MM.1S (cell line): Measurements from ENCODE around the gene SFMBT1.

Experiments
- DNase-seq: peaks from one replicate; pipeline ENCODE4 v3.0.0-alpha.2; 2015
- H2AFZ ChIP-seq: fragments of 300-600 bp; sonication (generic); 2 replicates; pipeline ENCODE4 v1.6.0; 2016; ENCODE audit warnings: antibody characterized with exemption, low read length
- H3F3A ChIP-seq: fragments of 300-600 bp; sonication (generic); 2 replicates; pipeline ENCODE4 v1.6.1; 2016; ENCODE audit warnings: mild to moderate bottlenecking, antibody characterized with exemption, low read length, moderate library complexity, mixed read lengths; ENCODE audit not compliant: insufficient read depth
- H3K27ac ChIP-seq: fragments of 300-600 bp; sonication (generic); 2 replicates; pipeline ENCODE4 v1.5.1; 2016; ENCODE audit warnings: mild to moderate bottlenecking, low read length
- H3K27me3 ChIP-seq: fragments of 300-600 bp; sonication (generic); replicated peaks from 2 replicates; pipeline ENCODE4 v1.6.0; 2016; ENCODE audit warnings: low read length; ENCODE audit not compliant: insufficient read depth
- H3K36me3 ChIP-seq: fragments of 300-600 bp; sonication (generic); replicated peaks from 2 replicates; pipeline ENCODE4 v1.6.1; 2016; ENCODE audit warnings: mild to moderate bottlenecking, low read length, mixed read lengths; ENCODE audit not compliant: insufficient read depth
- H3K4me1 ChIP-seq: fragments of 300-600 bp; sonication (generic); 2 replicates; pipeline ENCODE4 v1.6.1; 2016; ENCODE audit warnings: low read length, mixed read lengths
- H3K4me2 ChIP-seq: fragments of 300-600 bp; sonication (generic); 2 replicates; pipeline ENCODE4 v1.6.0; 2016; ENCODE audit warnings: low read depth, low read length
- H3K4me3 ChIP-seq: fragments of 300-600 bp; sonication (generic); 2 replicates; pipeline ENCODE4 v1.5.1; 2016; ENCODE audit warnings: low read length, mixed read lengths
- H3K79me2 ChIP-seq: fragments of 300-600 bp; sonication (generic); 2 replicates; pipeline ENCODE4 v1.6.1; 2016; ENCODE audit warnings: mixed run types, low read length, mixed read lengths
- H3K9ac ChIP-seq: fragments of 300-600 bp; sonication (generic); 2 replicates; pipeline ENCODE4 v1.6.1; 2016; ENCODE audit warnings: low read length, mixed read lengths
- H3K9me2 ChIP-seq: fragments of 300-600 bp; sonication (generic); replicated peaks from 2 replicates; pipeline ENCODE4 v1.6.1; 2016; ENCODE audit warnings: mild to moderate bottlenecking, low read length, mixed read lengths; ENCODE audit not compliant: insufficient read depth
- H3K9me3 ChIP-seq: fragments of 300-600 bp; sonication (generic); replicated peaks from 2 replicates; pipeline ENCODE4 v1.6.1; 2016; ENCODE audit warnings: mild to moderate bottlenecking, low read length, mixed read lengths; ENCODE audit not compliant: insufficient read depth
- H4K20me1 ChIP-seq: fragments of 300-600 bp; sonication (generic); 2 replicates; pipeline ENCODE4 v1.6.1; 2016; ENCODE audit warnings: mild to moderate bottlenecking, low read length, moderate library complexity, mixed read lengths; ENCODE audit not compliant: insufficient read depth
- CTCF ChIP-seq: fragments of 300-600 bp; sonication (generic); IDR thresholded peaks from 2 replicates; pipeline ENCODE4 v1.5.1; 2016; ENCODE audit warnings: antibody characterized with exemption, low read length, mixed read lengths
- EZH2 ChIP-seq: fragments of 300-600 bp; sonication (generic); optimal IDR thresholded peaks from 2 replicates; pipeline ENCODE3; 2017; ENCODE audit warnings: low read depth, mild to moderate bottlenecking, antibody characterized with exemption, low read length, mixed read lengths
- EZH2phosphoT487 ChIP-seq: fragments of 300-600 bp; sonication (generic); IDR thresholded peaks from 2 replicates; pipeline ENCODE4 v1.6.1; 2018; ENCODE audit warnings: antibody characterized with exemption, low read length

SFMBT1 gene

DNA sequence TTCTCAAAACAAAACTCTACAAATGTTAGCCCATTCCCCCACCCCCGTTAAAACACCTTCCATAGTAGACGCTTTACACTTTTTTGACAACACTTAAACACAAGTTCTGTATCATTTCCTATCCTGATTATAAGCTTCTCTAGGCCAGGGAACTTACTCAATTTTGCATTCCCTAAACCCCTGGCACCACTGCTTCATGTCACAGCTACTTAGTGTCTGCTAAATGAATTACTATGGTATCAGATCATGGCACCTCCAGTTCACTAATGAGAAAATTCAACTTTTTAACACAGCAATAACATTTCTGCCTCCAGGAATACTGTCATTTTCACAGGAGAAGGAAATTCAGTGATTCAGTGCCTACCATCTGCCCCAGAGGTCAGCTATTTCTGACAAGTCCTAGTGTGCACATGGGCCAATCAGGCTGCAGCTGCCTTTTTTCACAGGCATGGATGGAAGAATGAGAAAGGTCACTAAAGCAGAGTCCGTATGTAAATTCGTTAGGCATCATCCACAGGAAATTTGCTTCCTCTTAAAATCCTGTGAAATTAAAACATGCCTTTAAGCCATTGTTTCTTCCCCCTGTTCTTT, 18.5 kb downstream of the SFMBT1 start:
- Histone ChIP-seq H3K27ac (no peak overlapping the region), H3K4me3 (no peak overlapping the region), H3K9me3 (no peaks in the 10 kb centered on the region), H3K79me2 (peaks cover 94% of the 10 kb centered on the region), H4K20me1 (peaks cover 2% of the 10 kb centered on the region; the same call in 1 of the 2 replicates), H3K4me1 (no peaks in the 10 kb centered on the region), H3K9ac (no peak overlapping the region), H3K27me3 (no peaks in the 10 kb centered on the region), H3K36me3 (no peaks in the 10 kb centered on the region), H3K4me2 (no peak overlapping the region), H2AFZ (no peak overlapping the region), H3K9me2 (no peaks in the 10 kb centered on the region), H3F3A (no peaks in the 10 kb centered on the region)
- no peak for DNase-seq
- TF ChIP-seq EZH2: no peak
- TF ChIP-seq CTCF: no peak
- no peak for TF ChIP-seq EZH2phosphoT487

DNA sequence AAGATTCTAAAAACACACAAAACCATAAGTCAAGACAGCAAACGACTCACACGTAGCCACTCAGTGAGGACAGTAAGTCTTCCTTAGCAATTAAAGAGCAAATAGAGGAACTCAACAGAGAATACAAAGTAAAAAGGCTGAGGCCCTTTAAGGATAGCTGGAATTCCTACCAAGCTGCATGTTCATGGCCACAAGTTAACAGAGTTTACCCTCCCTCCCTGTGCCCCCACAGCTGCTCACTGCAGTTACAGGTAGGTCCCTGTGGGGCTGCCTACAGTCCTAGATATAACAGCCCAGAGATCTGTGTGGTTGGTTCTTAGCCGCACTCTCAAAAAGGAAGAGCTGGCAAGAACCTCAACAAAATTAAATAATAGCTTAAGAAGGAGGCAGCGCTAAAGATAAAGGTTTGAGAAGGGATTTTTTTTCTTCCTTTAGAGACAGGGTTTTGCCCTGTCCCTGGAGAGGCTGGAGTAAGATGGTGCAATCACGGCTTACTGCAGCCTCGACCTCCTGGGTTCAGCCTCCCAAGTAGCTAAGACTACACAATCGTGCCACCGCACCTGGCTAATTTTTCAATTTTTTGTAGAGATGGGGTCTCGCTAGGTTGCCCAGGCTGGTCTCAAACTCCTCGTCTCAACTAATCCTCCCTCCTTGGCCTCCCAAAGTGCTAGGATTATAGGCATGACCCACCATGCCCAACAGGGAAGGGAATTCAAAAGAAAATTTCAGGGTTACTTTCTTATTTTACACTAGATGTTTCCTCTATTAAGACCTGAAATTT, 19.3 kb downstream of the SFMBT1 start:
- no peaks in the 10 kb centered on the region for H3K9me3 ChIP-seq
- no peak overlapping the region for H3K9ac ChIP-seq
- H3K79me2 ChIP-seq: peaks cover 94% of the 10 kb centered on the region
- TF ChIP-seq CTCF (no peak), EZH2 (no peak), EZH2phosphoT487 (no peak)
- no peaks in the 10 kb centered on the region for H3F3A ChIP-seq
- H3K27ac ChIP-seq: no peak overlapping the region
- H3K9me2 ChIP-seq: no peaks in the 10 kb centered on the region
- no peaks in the 10 kb centered on the region for H3K4me1 ChIP-seq
- no peaks in the 10 kb centered on the region for H3K36me3 ChIP-seq
- H3K4me2 ChIP-seq: no peak overlapping the region
- H3K4me3 ChIP-seq: no peak overlapping the region
- no peaks in the 10 kb centered on the region for H3K27me3 ChIP-seq
- DNase-seq: no peak
- no peak overlapping the region for H2AFZ ChIP-seq
- peaks cover 2% of the 10 kb centered on the region; the same call in 1 of the 2 replicates for H4K20me1 ChIP-seq

GRCh38 chr3:53024315-53024714, 21.6 kb downstream of the SFMBT1 start:
- Histone ChIP-seq H3K9me2 (no peaks in the 10 kb centered on the region), H3K36me3 (no peaks in the 10 kb centered on the region), H2AFZ (no peak overlapping the region), H3K9ac (no peak overlapping the region), H4K20me1 (0 out of 2 replicates have a peak, but pooled peaks cover 2% of the 10 kb centered on the region), H3K9me3 (no peaks in the 10 kb centered on the region), H3K4me2 (no peak overlapping the region), H3K27me3 (no peaks in the 10 kb centered on the region), H3K4me3 (no peak overlapping the region), H3F3A (no peaks in the 10 kb centered on the region), H3K27ac (no peak overlapping the region), H3K79me2 (peaks cover 94% of the 10 kb centered on the region), H3K4me1 (no peaks in the 10 kb centered on the region)
- no peak for DNase-seq
- TF ChIP-seq EZH2phosphoT487 (no peak), CTCF (no peak), EZH2 (no peak)
